SK-N-SH treated with all-trans-retinoic acid at 6 μM for 48 hours (cell line): Measurements from ENCODE around the gene TNS3.

Source experiments
- ATAC-seq: fragments of 200-7000 bp; cut with Tn5 transposase; 3 replicates; pipeline ENCODE4 v1.9.1; 2020; ENCODE audit warnings: mild to moderate bottlenecking, moderate library complexity
- ARNTL ChIP-seq: fragments of 450-650 bp; formaldehyde crosslinking; IDR thresholded peaks from 2 replicates; pipeline ENCODE4 v1.5.0; 2020; ENCODE audit warnings: low read depth, mild to moderate bottlenecking, moderate library complexity, borderline replicate concordance
- BACH2 ChIP-seq: fragments of 250-450 bp; sonication (Bioruptor Pico); IDR thresholded peaks from 2 replicates; pipeline ENCODE4 v1.9.0; 2021; ENCODE audit warnings: mild to moderate bottlenecking, borderline replicate concordance
- CREB5 ChIP-seq: fragments of 250-450 bp; sonication (Bioruptor Pico); IDR thresholded peaks from 2 replicates; pipeline ENCODE4 v1.5.1; 2020; ENCODE audit warnings: low read depth, mild to moderate bottlenecking, moderate library complexity
- CSDC2 ChIP-seq: fragments of 250-450 bp; sonication (Bioruptor Pico); IDR thresholded peaks from 2 replicates; pipeline ENCODE4 v1.5.0; 2020; ENCODE audit warnings: mild to moderate bottlenecking, moderate library complexity
- CSRNP3 ChIP-seq: fragments of 250-450 bp; sonication (Bioruptor Pico); IDR thresholded peaks from 2 replicates; pipeline ENCODE4 v1.5.1; 2021; ENCODE audit warnings: mild to moderate bottlenecking, moderate library complexity
- GLIS3 ChIP-seq: fragments of 250-450 bp; sonication (Bioruptor Pico); IDR thresholded peaks from 2 replicates; pipeline ENCODE4 v1.5.0; 2020; ENCODE audit warnings: mild to moderate bottlenecking, moderate library complexity
- ISL1 ChIP-seq: fragments of 250-450 bp; sonication (Bioruptor Pico); IDR thresholded peaks from 2 replicates; pipeline ENCODE4 v2.1.2; 2022; ENCODE audit warnings: mild to moderate bottlenecking, moderate library complexity
- OSR1 ChIP-seq: fragments of 250-450 bp; sonication (Bioruptor Pico); IDR thresholded peaks from 2 replicates; pipeline ENCODE4 v1.8.0; 2022; ENCODE audit warnings: moderate library complexity, mild to moderate bottlenecking, inconsistent platforms
- PPARA ChIP-seq: fragments of 250-450 bp; sonication (Bioruptor Pico); IDR thresholded peaks from 2 replicates; pipeline ENCODE4 v1.5.0; 2020; ENCODE audit warnings: mild to moderate bottlenecking, borderline replicate concordance
- RARB ChIP-seq: fragments of 250-450 bp; sonication (Bioruptor Pico); IDR thresholded peaks from 2 replicates; pipeline ENCODE4 v1.8.0; 2021; ENCODE audit warnings: mild to moderate bottlenecking, moderate library complexity
- SNAI2 ChIP-seq: fragments of 250-450 bp; sonication (Bioruptor Pico); IDR thresholded peaks from 2 replicates; pipeline ENCODE4 v1.5.0; 2020; ENCODE audit warnings: mild to moderate bottlenecking, moderate library complexity
- TCF4 ChIP-seq: fragments of 250-450 bp; sonication (Bioruptor Pico); IDR thresholded peaks from 2 replicates; pipeline ENCODE4 v1.8.0; 2021; ENCODE audit warnings: mild to moderate bottlenecking, moderate library complexity, borderline replicate concordance
- TOX ChIP-seq: fragments of 250-450 bp; sonication (Bioruptor Pico); IDR thresholded peaks from 2 replicates; pipeline ENCODE4 v1.8.0; 2021; ENCODE audit warnings: mild to moderate bottlenecking, moderate library complexity, borderline replicate concordance
- ZC3H10 ChIP-seq: fragments of 250-450 bp; sonication (Bioruptor Pico); IDR thresholded peaks from 2 replicates; pipeline ENCODE4 v1.5.1; 2021; ENCODE audit warnings: mild to moderate bottlenecking, moderate library complexity
- ZFP3 ChIP-seq: fragments of 250-450 bp; sonication (Bioruptor Pico); IDR thresholded peaks from 2 replicates; pipeline ENCODE4 v1.5.0; 2020; ENCODE audit warnings: mild to moderate bottlenecking, moderate library complexity
- ZFP30 ChIP-seq: fragments of 450-650 bp; formaldehyde crosslinking; IDR thresholded peaks from 2 replicates; pipeline ENCODE4 v1.5.0; 2022; ENCODE audit warnings: mild to moderate bottlenecking, moderate library complexity
- ZNF565 ChIP-seq: fragments of 450-650 bp; formaldehyde crosslinking; conservative IDR thresholded peaks from 2 replicates; pipeline ENCODE4 v1.5.0; 2020; ENCODE audit warnings: low read depth, mild to moderate bottlenecking, moderate library complexity
- ZNF70 ChIP-seq: fragments of 450-650 bp; formaldehyde crosslinking; IDR thresholded peaks from 2 replicates; pipeline ENCODE4 v1.5.0; 2020; ENCODE audit warnings: mild to moderate bottlenecking, moderate library complexity
- ZNF8 ChIP-seq: fragments of 450-650 bp; formaldehyde crosslinking; IDR thresholded peaks from 2 replicates; pipeline ENCODE4 v1.5.0; 2020; ENCODE audit warnings: mild to moderate bottlenecking, moderate library complexity
- TF ChIP-seq, protein P1 (sequence below): fragments of 250-450 bp; sonication (Bioruptor Pico); IDR thresholded peaks from 2 replicates; pipeline ENCODE4 v1.5.0; 2020; ENCODE audit warnings: mild to moderate bottlenecking, moderate library complexity
- TF ChIP-seq, protein P2 (sequence below): fragments of 250-450 bp; sonication (Bioruptor Pico); IDR thresholded peaks from 2 replicates; pipeline ENCODE4 v1.8.0; 2020; ENCODE audit warnings: mild to moderate bottlenecking, moderate library complexity, borderline replicate concordance
- TF ChIP-seq, protein P3 (sequence below): fragments of 250-450 bp; sonication (Bioruptor Pico); IDR thresholded peaks from 2 replicates; pipeline ENCODE4 v1.8.0; 2021; ENCODE audit warnings: low read depth, mild to moderate bottlenecking, moderate library complexity, borderline replicate concordance

TNS3 gene

GRCh38 chr7:47349401-47349800 is 232.5 kb downstream of the TNS3 start:
- ATAC-seq: no peak
- TF ChIP-seq SNAI2 (CRISPR knock-in tag): no peak
- no peak for TF ChIP-seq ZFP30 (CRISPR knock-in tag)
- no peak for TF ChIP-seq BACH2 (CRISPR knock-in tag)
- no peak for TF ChIP-seq ZC3H10 (CRISPR knock-in tag)
- no peak for TF ChIP-seq ARNTL (CRISPR knock-in tag)
- no peak for TF ChIP-seq OSR1
- TF ChIP-seq CREB5: no peak
- no peak for TF ChIP-seq RARB (CRISPR knock-in tag)
- no peak for TF ChIP-seq ZFP3 (CRISPR knock-in tag)
- TF ChIP-seq, protein P1, sequence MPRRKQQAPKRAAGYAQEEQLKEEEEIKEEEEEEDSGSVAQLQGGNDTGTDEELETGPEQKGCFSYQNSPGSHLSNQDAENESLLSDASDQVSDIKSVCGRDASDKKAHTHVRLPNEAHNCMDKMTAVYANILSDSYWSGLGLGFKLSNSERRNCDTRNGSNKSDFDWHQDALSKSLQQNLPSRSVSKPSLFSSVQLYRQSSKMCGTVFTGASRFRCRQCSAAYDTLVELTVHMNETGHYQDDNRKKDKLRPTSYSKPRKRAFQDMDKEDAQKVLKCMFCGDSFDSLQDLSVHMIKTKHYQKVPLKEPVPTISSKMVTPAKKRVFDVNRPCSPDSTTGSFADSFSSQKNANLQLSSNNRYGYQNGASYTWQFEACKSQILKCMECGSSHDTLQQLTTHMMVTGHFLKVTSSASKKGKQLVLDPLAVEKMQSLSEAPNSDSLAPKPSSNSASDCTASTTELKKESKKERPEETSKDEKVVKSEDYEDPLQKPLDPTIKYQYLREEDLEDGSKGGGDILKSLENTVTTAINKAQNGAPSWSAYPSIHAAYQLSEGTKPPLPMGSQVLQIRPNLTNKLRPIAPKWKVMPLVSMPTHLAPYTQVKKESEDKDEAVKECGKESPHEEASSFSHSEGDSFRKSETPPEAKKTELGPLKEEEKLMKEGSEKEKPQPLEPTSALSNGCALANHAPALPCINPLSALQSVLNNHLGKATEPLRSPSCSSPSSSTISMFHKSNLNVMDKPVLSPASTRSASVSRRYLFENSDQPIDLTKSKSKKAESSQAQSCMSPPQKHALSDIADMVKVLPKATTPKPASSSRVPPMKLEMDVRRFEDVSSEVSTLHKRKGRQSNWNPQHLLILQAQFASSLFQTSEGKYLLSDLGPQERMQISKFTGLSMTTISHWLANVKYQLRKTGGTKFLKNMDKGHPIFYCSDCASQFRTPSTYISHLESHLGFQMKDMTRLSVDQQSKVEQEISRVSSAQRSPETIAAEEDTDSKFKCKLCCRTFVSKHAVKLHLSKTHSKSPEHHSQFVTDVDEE (CRISPR knock-in tag): no peak
- TF ChIP-seq, protein P2, sequence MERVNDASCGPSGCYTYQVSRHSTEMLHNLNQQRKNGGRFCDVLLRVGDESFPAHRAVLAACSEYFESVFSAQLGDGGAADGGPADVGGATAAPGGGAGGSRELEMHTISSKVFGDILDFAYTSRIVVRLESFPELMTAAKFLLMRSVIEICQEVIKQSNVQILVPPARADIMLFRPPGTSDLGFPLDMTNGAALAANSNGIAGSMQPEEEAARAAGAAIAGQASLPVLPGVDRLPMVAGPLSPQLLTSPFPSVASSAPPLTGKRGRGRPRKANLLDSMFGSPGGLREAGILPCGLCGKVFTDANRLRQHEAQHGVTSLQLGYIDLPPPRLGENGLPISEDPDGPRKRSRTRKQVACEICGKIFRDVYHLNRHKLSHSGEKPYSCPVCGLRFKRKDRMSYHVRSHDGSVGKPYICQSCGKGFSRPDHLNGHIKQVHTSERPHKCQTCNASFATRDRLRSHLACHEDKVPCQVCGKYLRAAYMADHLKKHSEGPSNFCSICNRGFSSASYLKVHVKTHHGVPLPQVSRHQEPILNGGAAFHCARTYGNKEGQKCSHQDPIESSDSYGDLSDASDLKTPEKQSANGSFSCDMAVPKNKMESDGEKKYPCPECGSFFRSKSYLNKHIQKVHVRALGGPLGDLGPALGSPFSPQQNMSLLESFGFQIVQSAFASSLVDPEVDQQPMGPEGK: no peak
- no peak for TF ChIP-seq ZNF8
- TF ChIP-seq PPARA (CRISPR knock-in tag): no peak
- TF ChIP-seq, protein P3, sequence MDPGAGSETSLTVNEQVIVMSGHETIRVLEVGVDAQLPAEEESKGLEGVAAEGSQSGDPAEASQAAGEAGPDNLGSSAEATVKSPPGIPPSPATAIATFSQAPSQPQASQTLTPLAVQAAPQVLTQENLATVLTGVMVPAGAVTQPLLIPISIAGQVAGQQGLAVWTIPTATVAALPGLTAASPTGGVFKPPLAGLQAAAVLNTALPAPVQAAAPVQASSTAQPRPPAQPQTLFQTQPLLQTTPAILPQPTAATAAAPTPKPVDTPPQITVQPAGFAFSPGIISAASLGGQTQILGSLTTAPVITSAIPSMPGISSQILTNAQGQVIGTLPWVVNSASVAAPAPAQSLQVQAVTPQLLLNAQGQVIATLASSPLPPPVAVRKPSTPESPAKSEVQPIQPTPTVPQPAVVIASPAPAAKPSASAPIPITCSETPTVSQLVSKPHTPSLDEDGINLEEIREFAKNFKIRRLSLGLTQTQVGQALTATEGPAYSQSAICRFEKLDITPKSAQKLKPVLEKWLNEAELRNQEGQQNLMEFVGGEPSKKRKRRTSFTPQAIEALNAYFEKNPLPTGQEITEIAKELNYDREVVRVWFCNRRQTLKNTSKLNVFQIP: no peak
- no peak for TF ChIP-seq CSDC2 (CRISPR knock-in tag)
- TF ChIP-seq, all 23 proteins: peak for 0

DNA sequence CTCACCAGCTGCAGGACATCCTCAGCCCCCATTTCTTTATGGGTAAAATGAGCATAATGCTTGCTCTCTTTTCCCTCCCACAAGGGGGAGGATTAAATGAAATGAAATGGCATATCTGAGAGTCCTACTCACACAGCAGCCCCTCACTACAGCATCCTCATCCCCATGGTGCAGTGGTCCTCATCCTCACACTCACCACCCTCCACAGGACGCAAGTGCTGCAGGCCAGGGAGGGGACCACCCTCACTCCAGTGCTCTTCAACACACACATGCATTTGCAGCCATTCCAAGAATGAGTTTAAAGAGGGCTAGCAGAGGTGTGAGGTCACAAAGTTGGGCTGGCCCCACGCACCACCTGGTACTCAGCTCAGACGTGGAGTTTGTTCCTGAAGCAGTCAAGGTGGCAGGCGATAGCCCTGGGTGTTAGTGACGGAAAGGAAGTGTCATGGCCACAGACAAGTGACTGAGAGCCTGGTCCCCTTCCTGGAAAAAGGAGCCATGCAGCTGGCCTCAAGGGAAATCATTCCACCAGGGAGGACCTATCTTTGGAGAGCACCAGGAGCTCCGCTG is 234.0 kb downstream of the TNS3 start:
- TF ChIP-seq, protein P2: no peak
- no peak for TF ChIP-seq BACH2 (CRISPR knock-in tag)
- TF ChIP-seq ZNF70 (CRISPR knock-in tag): no peak
- TF ChIP-seq ISL1 (CRISPR knock-in tag): no peak
- no peak for TF ChIP-seq TCF4 (CRISPR knock-in tag)
- no peak for TF ChIP-seq OSR1
- no peak for TF ChIP-seq ZNF8
- no peak for TF ChIP-seq ZNF565 (CRISPR knock-in tag)
- no peak for TF ChIP-seq SNAI2 (CRISPR knock-in tag)
- no peak for TF ChIP-seq TOX (CRISPR knock-in tag)
- no peak for TF ChIP-seq ARNTL (CRISPR knock-in tag)
- no peak for TF ChIP-seq CSRNP3 (CRISPR knock-in tag)
- no peak for TF ChIP-seq PPARA (CRISPR knock-in tag)
- no peak for TF ChIP-seq GLIS3 (CRISPR knock-in tag)
- no peak for TF ChIP-seq ZFP30 (CRISPR knock-in tag)
- TF ChIP-seq ZC3H10 (CRISPR knock-in tag): no peak
- TF ChIP-seq, protein P3: no peak
- TF ChIP-seq ZFP3 (CRISPR knock-in tag): no peak
- TF ChIP-seq, all 23 proteins: peak for 0
- ATAC-seq: no peak
